WTC11 (cell line): Measurements from ENCODE around the gene FABP7. TPM values are rescaled to one million over a fixed set of nuclear protein-coding genes. Genes with fewer than 3 reads are reported as not detected.

ENCODE experiments used
- ATAC-seq: fragments of 200-7000 bp; cut with Tn5 transposase; 2 replicates; pipeline ENCODE4 v1.10.0; 2021; ENCODE audit warnings: mild to moderate bottlenecking, moderate library complexity
- CTCF ChIA-PET: fragments of 300-600 bp; sonication (Branson Sonifier 250); formaldehyde crosslinking; loops from one replicate; lab custom pipeline; 2021; ENCODE audit warnings: antibody characterized with exemption; lab: Charles Lee
- POLR2A ChIA-PET: fragments of 350-600 bp; sonication (Branson Sonifier 250); formaldehyde crosslinking; loops from one replicate; lab custom pipeline; 2021; ENCODE audit warnings: antibody characterized with exemption; lab: Charles Lee
- DNase-seq: peaks from one replicate; pipeline ENCODE4 v3.0.0; 2021; ENCODE audit warnings: low spot score
- H3K27ac Mint-ChIP-seq: 2 replicates; pipeline ENCODE4 v1.8.0; 2021; ENCODE audit warnings: mixed read lengths
- H3K27me3 Mint-ChIP-seq: 2 replicates; pipeline ENCODE4 v1.8.0; 2021; ENCODE audit warnings: low read depth, mild to moderate bottlenecking, moderate library complexity, mixed read lengths
- H3K36me3 Mint-ChIP-seq: 2 replicates; pipeline ENCODE4 v1.8.0; 2021; ENCODE audit warnings: mixed read lengths
- H3K4me1 Mint-ChIP-seq: 2 replicates; pipeline ENCODE4 v1.8.0; 2022; ENCODE audit warnings: mixed read lengths
- H3K4me3 Mint-ChIP-seq: 2 replicates; pipeline ENCODE4 v1.8.0; 2021; ENCODE audit warnings: mild to moderate bottlenecking, moderate library complexity, mixed read lengths
- H3K9me3 Mint-ChIP-seq: 2 replicates; pipeline ENCODE4 v1.8.0; 2021; ENCODE audit warnings: mixed read lengths
- AFF4 ChIP-seq: sonication (generic); formaldehyde crosslinking; IDR thresholded peaks from 2 replicates; pipeline ENCODE4 v1.8.1; 2023; ENCODE audit warnings: mild to moderate bottlenecking, missing genetic modification reagents, borderline replicate concordance
- CBFB ChIP-seq: sonication (generic); formaldehyde crosslinking; IDR thresholded peaks from 2 replicates; pipeline ENCODE4 v1.8.1; 2022; ENCODE audit warnings: mild to moderate bottlenecking, low read depth, missing genetic modification reagents
- E2F1 ChIP-seq: sonication (generic); formaldehyde crosslinking; IDR thresholded peaks from 2 replicates; pipeline ENCODE4 v1.8.0; 2022; ENCODE audit warnings: mild to moderate bottlenecking, missing genetic modification reagents
- FOXJ3 ChIP-seq: sonication (generic); formaldehyde crosslinking; IDR thresholded peaks from 2 replicates; pipeline ENCODE4 v1.9.0; 2021; ENCODE audit warnings: missing genetic modification reagents, mild to moderate bottlenecking, borderline replicate concordance
- IRF2 ChIP-seq: sonication (generic); formaldehyde crosslinking; IDR thresholded peaks from 2 replicates; pipeline ENCODE4 v1.8.0; 2022; ENCODE audit warnings: low read depth, missing genetic modification reagents, borderline replicate concordance
- JAZF1 ChIP-seq: fragments of 250-450 bp; sonication (Bioruptor Pico); IDR thresholded peaks from 2 replicates; pipeline ENCODE4 v1.9.0; 2021; ENCODE audit warnings: moderate library complexity, mild to moderate bottlenecking, inconsistent platforms
- NR3C1 ChIP-seq: sonication (generic); formaldehyde crosslinking; conservative IDR thresholded peaks from 2 replicates; pipeline ENCODE4 v1.8.1; 2023; ENCODE audit warnings: low read depth, mild to moderate bottlenecking, missing genetic modification reagents
- OVOL2 ChIP-seq: fragments of 250-450 bp; sonication (Bioruptor Pico); IDR thresholded peaks from 2 replicates; pipeline ENCODE4 v1.9.0; 2021; ENCODE audit warnings: mild to moderate bottlenecking, borderline replicate concordance
- PRRX2 ChIP-seq: fragments of 250-450 bp; sonication (Bioruptor Pico); IDR thresholded peaks from 2 replicates; pipeline ENCODE4 v1.8.0; 2021; ENCODE audit warnings: mild to moderate bottlenecking
- SP1 ChIP-seq: sonication (generic); formaldehyde crosslinking; conservative IDR thresholded peaks from 2 replicates; pipeline ENCODE4 v1.8.1; 2022; ENCODE audit warnings: missing genetic modification reagents
- TCF7 ChIP-seq: sonication (generic); formaldehyde crosslinking; IDR thresholded peaks from 2 replicates; pipeline ENCODE4 v1.8.0; 2022; ENCODE audit warnings: mild to moderate bottlenecking, low read depth, missing genetic modification reagents, moderate library complexity
- TP53 ChIP-seq: sonication (generic); formaldehyde crosslinking; IDR thresholded peaks from 2 replicates; pipeline ENCODE4 v1.8.1; 2023; ENCODE audit warnings: mild to moderate bottlenecking, missing genetic modification reagents
- ZNF219 ChIP-seq: sonication (generic); formaldehyde crosslinking; IDR thresholded peaks from 2 replicates; pipeline ENCODE4 v1.8.0; 2023; ENCODE audit warnings: missing genetic modification reagents, mild to moderate bottlenecking, borderline replicate concordance
- ZNF232 ChIP-seq: sonication (generic); formaldehyde crosslinking; IDR thresholded peaks from 2 replicates; pipeline ENCODE4 v1.8.0; 2022; ENCODE audit warnings: mild to moderate bottlenecking, missing genetic modification reagents
- ZSCAN18 ChIP-seq: fragments of 250-450 bp; sonication (Bioruptor Pico); IDR thresholded peaks from 2 replicates; pipeline ENCODE4 v2.1.2; 2022; ENCODE audit warnings: mild to moderate bottlenecking, moderate library complexity
- total RNA-seq: library from RNA; stranded (reverse); gene quantifications from 3 replicates; pipeline ENCODE4 v1.2.3, GENCODE V29; 2021
- TF ChIP-seq, protein P1 (sequence below): sonication (generic); formaldehyde crosslinking; IDR thresholded peaks from 2 replicates; pipeline ENCODE4 v1.8.0; 2023; ENCODE audit warnings: missing genetic modification reagents
- TF ChIP-seq, protein P2 (sequence below): sonication (generic); formaldehyde crosslinking; IDR thresholded peaks from 2 replicates; pipeline ENCODE4 v1.8.0; 2022; ENCODE audit warnings: mild to moderate bottlenecking, missing genetic modification reagents
- TF ChIP-seq, protein P3 (sequence below): sonication (generic); formaldehyde crosslinking; IDR thresholded peaks from 2 replicates; pipeline ENCODE4 v1.8.0; 2023; ENCODE audit warnings: missing genetic modification reagents, mild to moderate bottlenecking, borderline replicate concordance
- TF ChIP-seq, protein P4 (sequence below): sonication (generic); formaldehyde crosslinking; IDR thresholded peaks from 2 replicates; pipeline ENCODE4 v1.8.0; 2022; ENCODE audit warnings: mild to moderate bottlenecking, missing genetic modification reagents
- TF ChIP-seq, protein P5 (sequence below): sonication (generic); formaldehyde crosslinking; IDR thresholded peaks from 2 replicates; pipeline ENCODE4 v1.8.1; 2023; ENCODE audit warnings: mild to moderate bottlenecking, missing genetic modification reagents, moderate library complexity

FABP7 gene
- total RNA-seq, 1 experiment from 2014 or later, result 7.2 TPM

DNA sequence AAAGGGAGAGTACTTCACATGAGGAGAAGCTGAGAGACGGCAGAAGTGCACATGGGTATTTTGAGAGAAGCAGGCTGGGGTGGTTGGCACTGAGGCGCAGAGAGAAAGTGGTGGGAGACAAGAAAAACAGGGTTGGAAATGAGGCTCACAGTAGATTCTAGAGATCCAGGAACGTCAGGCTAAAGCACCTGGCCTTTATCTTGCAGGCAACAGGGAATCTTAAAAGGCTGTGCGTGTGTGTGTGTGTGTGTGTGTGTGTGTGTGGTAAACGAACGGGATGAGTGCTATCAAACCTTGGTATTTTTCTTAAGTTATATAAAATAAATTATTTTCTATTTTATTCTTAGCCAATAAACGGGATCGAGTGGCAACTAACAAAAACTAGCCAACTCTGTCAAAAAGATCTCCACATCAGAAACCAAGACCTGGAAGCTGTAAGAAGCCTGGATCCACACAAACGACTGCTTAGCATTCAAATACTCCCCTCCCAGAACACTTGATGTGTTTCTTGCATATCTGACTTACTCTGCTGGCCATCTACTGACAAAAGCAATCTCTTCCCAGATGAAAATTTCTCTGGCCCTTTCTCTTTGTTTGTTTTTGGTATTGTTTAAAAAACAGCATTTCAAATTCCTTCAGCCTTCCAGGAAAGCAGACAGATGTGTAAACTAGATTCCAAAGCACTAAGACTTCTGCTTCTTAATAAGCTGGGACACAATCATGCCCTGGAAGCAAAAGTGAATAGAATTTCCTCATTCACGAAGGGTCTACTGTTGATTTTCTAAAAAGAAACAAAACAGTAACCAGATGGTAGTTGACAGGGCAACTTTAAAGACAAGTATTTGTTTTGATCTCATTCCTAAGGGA is 44.8 kb upstream of the FABP7 start (continued):
- TF ChIP-seq AFF4 (no peak), E2F1 (CRISPR knock-in tag) (no peak), PRRX2 (CRISPR knock-in tag) (no peak), NR3C1 (CRISPR knock-in tag) (no peak)

GRCh38 chr6:122735582-122735981 is 43.9 kb upstream of the FABP7 start:
- ATAC-seq (no peak), DNase-seq (no peak)
- CTCF ChIA-PET, result interaction anchor here (9.2 kb wide), 1 partner anchor 103 kb away, joined by 74 read pairs; no protein-coding TSS in a partner anchor
- Mint-ChIP-seq H3K27me3 (no peaks in the 10 kb centered on the region), H3K9me3 (no peaks in the 10 kb centered on the region), H3K36me3 (no peaks in the 10 kb centered on the region), H3K4me1 (peaks cover 29% of the 10 kb centered on the region), H3K27ac (no peak overlapping the region), H3K4me3 (no peak overlapping the region)
- POLR2A ChIA-PET, result no interaction called here
- TF ChIP-seq FOXJ3 (CRISPR knock-in tag) (no peak), TP53 (CRISPR knock-in tag) (no peak), ZNF219 (CRISPR knock-in tag) (no peak), CBFB (CRISPR knock-in tag) (no peak), ZNF232 (no peak), OVOL2 (no peak), IRF2 (CRISPR knock-in tag) (no peak), ZSCAN18 (CRISPR knock-in tag) (no peak), JAZF1 (CRISPR knock-in tag) (no peak), SP1 (CRISPR knock-in tag) (no peak), TCF7 (CRISPR knock-in tag) (no peak)
- TF ChIP-seq, protein P1, sequence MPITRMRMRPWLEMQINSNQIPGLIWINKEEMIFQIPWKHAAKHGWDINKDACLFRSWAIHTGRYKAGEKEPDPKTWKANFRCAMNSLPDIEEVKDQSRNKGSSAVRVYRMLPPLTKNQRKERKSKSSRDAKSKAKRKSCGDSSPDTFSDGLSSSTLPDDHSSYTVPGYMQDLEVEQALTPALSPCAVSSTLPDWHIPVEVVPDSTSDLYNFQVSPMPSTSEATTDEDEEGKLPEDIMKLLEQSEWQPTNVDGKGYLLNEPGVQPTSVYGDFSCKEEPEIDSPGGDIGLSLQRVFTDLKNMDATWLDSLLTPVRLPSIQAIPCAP, result no peak
- TF ChIP-seq, protein P2, sequence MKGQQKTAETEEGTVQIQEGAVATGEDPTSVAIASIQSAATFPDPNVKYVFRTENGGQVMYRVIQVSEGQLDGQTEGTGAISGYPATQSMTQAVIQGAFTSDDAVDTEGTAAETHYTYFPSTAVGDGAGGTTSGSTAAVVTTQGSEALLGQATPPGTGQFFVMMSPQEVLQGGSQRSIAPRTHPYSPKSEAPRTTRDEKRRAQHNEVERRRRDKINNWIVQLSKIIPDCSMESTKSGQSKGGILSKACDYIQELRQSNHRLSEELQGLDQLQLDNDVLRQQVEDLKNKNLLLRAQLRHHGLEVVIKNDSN (CRISPR knock-in tag), result no peak
- TF ChIP-seq, protein P3, sequence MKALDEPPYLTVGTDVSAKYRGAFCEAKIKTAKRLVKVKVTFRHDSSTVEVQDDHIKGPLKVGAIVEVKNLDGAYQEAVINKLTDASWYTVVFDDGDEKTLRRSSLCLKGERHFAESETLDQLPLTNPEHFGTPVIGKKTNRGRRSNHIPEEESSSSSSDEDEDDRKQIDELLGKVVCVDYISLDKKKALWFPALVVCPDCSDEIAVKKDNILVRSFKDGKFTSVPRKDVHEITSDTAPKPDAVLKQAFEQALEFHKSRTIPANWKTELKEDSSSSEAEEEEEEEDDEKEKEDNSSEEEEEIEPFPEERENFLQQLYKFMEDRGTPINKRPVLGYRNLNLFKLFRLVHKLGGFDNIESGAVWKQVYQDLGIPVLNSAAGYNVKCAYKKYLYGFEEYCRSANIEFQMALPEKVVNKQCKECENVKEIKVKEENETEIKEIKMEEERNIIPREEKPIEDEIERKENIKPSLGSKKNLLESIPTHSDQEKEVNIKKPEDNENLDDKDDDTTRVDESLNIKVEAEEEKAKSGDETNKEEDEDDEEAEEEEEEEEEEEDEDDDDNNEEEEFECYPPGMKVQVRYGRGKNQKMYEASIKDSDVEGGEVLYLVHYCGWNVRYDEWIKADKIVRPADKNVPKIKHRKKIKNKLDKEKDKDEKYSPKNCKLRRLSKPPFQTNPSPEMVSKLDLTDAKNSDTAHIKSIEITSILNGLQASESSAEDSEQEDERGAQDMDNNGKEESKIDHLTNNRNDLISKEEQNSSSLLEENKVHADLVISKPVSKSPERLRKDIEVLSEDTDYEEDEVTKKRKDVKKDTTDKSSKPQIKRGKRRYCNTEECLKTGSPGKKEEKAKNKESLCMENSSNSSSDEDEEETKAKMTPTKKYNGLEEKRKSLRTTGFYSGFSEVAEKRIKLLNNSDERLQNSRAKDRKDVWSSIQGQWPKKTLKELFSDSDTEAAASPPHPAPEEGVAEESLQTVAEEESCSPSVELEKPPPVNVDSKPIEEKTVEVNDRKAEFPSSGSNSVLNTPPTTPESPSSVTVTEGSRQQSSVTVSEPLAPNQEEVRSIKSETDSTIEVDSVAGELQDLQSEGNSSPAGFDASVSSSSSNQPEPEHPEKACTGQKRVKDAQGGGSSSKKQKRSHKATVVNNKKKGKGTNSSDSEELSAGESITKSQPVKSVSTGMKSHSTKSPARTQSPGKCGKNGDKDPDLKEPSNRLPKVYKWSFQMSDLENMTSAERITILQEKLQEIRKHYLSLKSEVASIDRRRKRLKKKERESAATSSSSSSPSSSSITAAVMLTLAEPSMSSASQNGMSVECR (CRISPR knock-in tag), result no peak
- TF ChIP-seq, protein P4, sequence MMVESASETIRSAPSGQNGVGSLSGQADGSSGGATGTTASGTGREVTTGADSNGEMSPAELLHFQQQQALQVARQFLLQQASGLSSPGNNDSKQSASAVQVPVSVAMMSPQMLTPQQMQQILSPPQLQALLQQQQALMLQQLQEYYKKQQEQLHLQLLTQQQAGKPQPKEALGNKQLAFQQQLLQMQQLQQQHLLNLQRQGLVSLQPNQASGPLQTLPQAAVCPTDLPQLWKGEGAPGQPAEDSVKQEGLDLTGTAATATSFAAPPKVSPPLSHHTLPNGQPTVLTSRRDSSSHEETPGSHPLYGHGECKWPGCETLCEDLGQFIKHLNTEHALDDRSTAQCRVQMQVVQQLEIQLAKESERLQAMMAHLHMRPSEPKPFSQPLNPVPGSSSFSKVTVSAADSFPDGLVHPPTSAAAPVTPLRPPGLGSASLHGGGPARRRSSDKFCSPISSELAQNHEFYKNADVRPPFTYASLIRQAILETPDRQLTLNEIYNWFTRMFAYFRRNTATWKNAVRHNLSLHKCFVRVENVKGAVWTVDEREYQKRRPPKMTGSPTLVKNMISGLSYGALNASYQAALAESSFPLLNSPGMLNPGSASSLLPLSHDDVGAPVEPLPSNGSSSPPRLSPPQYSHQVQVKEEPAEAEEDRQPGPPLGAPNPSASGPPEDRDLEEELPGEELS (CRISPR knock-in tag), result no peak
- TF ChIP-seq, protein P5, sequence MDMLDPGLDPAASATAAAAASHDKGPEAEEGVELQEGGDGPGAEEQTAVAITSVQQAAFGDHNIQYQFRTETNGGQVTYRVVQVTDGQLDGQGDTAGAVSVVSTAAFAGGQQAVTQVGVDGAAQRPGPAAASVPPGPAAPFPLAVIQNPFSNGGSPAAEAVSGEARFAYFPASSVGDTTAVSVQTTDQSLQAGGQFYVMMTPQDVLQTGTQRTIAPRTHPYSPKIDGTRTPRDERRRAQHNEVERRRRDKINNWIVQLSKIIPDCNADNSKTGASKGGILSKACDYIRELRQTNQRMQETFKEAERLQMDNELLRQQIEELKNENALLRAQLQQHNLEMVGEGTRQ (CRISPR knock-in tag), result no peak
